Activated naive CD4-positive, alpha-beta T cell treated with anti-CD3 and anti-CD28 coated beads, Interleukin-2, amount 50 U/mL, for 72 hours (primary cell): ENCODE data around the gene CPEB4. TPM values are rescaled to one million over a fixed set of nuclear protein-coding genes. Genes with fewer than 3 reads are reported as not detected.

Source experiments
- ATAC-seq, 2 donors: fragments of 150-1000 bp; cut with Tn5 transposase; 2 replicates each; pipeline ENCODE4 v1.10.0; 2021; ENCODE audit warnings: mild to moderate bottlenecking in 2 of 2, moderate library complexity in 2 of 2
- DNase-seq, 2 donors: peaks; one replicate each; pipeline ENCODE4 v3.0.0; 2021 to 2022; ENCODE audit warnings: low spot score in 2 of 2
- H3K27ac Mint-ChIP-seq, 2 donors: one replicate each; pipeline ENCODE4 v1.8.0; 2022; ENCODE audit warnings: mild to moderate bottlenecking in 2 of 2, mixed read lengths in 2 of 2
- H3K36me3 Mint-ChIP-seq, 2 donors: one replicate each; pipeline ENCODE4 v1.8.0; 2022; ENCODE audit warnings: mixed read lengths in 2 of 2
- H3K9me3 Mint-ChIP-seq, 2 donors: one replicate each; pipeline ENCODE4 v1.8.0; 2022; ENCODE audit warnings: mixed read lengths in 2 of 2
- total RNA-seq, 2 donors: library from RNA; stranded (reverse); gene quantifications; one replicate each; pipeline ENCODE4 v1.2.3, GENCODE V29; 2022

CPEB4 gene
- total RNA-seq, 2 donors from 2014 or later = 11.8 to 25.0 TPM

DNA sequence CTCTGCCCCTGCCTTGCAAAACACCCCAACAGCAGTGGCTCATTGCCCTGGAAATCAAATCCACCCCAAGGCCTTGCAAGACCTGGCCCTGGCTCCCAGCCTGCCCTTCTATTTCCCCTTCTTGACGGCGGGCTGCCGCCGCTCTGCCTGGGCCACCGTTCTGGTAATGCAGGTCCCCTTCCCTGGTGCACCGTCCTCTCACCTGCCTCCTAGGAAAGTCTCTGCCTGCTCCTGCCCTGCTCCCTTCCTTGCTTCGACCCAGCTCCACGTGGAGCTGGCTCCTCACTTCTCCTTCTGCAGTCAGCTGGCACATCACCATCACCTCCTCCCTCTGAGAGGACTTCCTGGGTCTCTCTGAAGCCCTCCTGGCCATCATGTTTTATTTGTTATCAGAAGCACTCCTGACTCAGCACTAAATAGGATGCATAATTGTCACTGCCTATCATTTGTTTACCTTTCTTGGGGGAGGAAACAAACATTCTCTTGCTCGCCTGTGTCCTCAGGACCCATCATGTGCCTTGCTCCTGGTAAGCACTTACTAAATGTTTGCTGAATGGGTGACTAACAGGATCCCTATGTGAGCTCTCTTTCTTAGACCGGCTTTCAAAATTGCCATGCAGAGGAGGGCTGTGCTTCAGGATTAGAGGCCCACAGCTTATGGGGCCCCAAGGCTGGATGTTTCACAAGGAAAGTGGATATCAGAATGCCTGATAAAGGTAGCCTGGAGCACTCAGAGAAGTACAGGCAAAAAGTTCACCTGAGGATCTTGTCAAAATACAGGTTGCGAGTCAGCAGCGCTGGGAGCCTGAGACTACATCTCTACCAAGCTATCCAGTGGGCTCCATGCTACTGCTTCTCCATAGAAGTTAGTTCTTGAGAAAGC lies 81.3 kb downstream of the CPEB4 start:
- no peaks in the 10 kb centered on the region for H3K36me3 Mint-ChIP-seq
- no peak overlapping the region for H3K27ac Mint-ChIP-seq
- H3K9me3 Mint-ChIP-seq = no peaks in the 10 kb centered on the region
- DNase-seq = no peak
- ATAC-seq = no peak

GRCh38 chr5:173970878-173971650 lies 82.9 kb downstream of the CPEB4 start:
- ATAC-seq (no peak), DNase-seq (no peak)
- H3K27ac Mint-ChIP-seq = no peak overlapping the region
- no peaks in the 10 kb centered on the region for H3K36me3 Mint-ChIP-seq
- no peaks in the 10 kb centered on the region for H3K9me3 Mint-ChIP-seq

DNA sequence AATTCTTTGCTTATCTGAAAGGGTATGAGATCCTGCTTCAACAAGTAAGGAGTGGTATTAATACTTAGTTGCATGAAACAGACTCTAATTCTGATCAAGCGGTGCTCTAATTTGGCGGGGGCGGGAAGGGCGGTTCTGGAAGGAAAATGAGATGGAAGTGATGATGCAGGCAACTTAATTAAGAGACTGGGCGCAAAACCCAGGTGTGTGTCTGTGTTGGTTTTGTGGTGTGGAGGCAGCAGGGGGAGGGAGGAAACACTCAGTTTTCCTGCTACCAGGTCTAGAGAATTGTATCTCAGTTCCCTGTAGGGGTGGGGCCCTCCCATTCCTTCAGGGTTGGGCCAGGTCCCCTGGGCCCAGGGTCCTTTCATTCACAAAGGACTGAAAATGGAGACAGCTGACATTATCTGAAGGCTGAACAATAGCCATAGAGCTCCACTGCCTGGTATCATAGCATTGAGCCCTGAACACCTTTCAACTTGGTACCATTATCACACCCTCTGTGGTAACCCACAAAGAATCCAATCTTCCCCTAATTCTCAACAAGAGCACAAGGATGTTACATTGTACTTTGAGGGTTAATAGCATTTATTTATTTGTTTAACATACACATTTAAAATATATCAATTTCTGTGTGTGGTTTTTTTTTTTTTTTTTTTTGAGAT lies 83.7 kb downstream of the CPEB4 start:
- DNase-seq (no peak), ATAC-seq (no peak)
- no peaks in the 10 kb centered on the region for H3K36me3 Mint-ChIP-seq
- no peaks in the 10 kb centered on the region for H3K9me3 Mint-ChIP-seq
- no peak overlapping the region for H3K27ac Mint-ChIP-seq

DNA sequence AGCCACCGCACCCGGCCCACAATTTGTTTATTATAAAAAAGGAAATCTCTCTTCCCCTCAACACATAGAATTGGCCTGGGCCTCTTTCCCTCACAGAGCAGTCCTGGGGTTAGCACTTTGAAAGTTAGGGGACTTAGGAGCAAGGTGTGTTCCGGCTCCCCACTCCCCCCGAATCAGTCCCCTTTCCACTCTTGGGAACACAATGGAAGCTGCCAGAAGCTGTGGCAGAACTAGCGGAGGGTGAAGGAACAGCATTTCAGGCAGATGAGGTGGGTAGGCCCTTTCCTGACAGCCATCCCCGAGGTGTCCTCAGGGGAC lies 84.4 kb downstream of the CPEB4 start:
- no peak for DNase-seq
- ATAC-seq = no peak
- H3K27ac Mint-ChIP-seq = no peak overlapping the region

DNA sequence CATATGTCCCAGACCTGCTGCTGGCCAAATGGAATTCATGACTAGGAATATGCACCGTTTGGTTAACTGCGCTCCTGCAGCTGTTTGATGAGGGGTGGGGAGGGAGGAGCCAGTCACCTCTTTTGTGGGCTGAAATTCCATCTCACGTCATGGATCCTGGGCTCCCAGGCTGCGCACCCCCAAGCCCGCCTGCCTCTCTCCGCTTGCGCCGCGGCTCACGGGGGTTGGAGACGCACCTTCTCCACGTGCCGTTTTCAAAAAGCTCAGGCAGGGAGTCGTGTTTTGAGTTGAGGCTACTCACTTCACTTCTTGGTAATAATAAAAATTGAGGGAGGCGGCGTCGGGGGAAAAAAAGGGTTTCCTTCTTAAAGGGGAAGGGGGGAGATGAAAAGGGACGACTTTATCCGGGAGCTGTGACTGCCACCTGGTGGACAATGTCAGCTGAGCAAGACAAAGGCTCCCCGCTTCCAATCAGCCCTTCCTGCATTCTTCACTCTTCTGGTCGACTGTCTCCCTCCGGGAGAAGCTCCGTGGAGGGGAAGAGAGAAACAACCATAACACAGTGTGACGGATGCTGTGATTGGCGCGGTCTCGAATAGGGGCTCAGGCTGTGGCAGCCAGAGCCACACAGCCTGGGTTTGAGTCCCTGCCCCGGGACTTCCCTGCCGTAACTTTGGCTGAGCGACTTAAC lies 84.9 kb downstream of the CPEB4 start:
- H3K36me3 Mint-ChIP-seq = no peaks in the 10 kb centered on the region
- peak overlapping the region in 1 of 2 donors; percentile 83 for H3K27ac Mint-ChIP-seq
- ATAC-seq (peak; percentile 83), DNase-seq (peak; percentile 66 to 77)
- no peaks in the 10 kb centered on the region for H3K9me3 Mint-ChIP-seq

More for the DNA sequence above, 84.4 kb downstream of the CPEB4 start:
- Mint-ChIP-seq H3K36me3 (no peaks in the 10 kb centered on the region), H3K9me3 (no peaks in the 10 kb centered on the region)

DNA sequence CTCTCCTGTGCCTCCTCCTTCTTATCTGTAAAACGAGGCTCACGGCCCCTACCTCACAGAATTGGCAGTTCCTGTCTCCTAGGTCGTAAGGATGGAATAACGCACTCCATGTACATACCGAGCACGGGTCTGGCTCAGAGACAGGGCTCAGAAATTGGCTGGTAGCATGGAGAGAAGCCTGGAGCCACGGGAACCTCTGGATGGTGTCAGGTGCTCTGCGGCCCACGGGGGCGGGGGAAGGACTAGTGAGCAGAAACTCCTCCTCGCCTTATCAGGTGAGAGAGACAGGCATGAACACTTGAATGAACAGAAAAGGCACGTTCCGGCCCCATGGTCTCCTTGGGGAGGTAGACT lies 85.4 kb downstream of the CPEB4 start:
- Mint-ChIP-seq H3K27ac (peak overlapping the region in 1 of 2 donors; percentile 83), H3K36me3 (no peaks in the 10 kb centered on the region), H3K9me3 (no peaks in the 10 kb centered on the region)
- peak in 1 of 2 donors; percentile 5 for DNase-seq
- peak; percentile 56 to 59 for ATAC-seq

- Mint-ChIP-seq H3K27ac (no peak overlapping the region), H3K36me3 (no peaks in the 10 kb centered on the region), H3K9me3 (no peaks in the 10 kb centered on the region)
- no peak for ATAC-seq
- DNase-seq = no peak
Observed at GRCh38 chr5:173974688-173975239, 86.6 kb downstream of the CPEB4 start.

DNA sequence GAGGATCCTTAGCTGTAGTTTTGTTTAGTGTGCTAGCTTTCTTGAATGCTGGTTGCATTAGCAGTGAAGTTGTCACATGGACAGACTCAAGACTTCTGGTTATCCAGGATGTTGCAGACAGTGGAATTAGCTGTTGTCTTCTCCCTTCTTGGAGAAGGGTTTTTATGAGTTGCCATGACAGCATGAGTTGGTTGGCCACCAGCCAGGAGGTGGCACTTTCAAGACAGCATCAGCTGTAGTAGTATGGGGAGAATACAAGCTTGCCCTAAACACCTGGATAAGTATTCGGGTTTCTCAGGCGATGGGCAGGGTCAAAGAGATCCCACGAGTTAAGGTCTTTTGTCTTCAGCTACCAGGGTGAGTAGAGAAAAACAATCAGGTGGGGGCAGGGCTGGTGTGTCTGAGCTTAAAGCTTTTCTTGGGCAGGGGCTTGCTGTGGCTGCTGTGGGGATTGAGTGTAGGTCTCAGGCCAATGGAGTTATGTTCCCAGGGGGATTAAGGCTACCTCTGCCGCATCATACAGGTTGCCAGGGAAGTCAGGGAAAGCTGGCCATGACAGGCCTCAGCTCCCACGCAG lies 93.1 kb downstream of the CPEB4 start:
- peaks cover 0 to 3% of the 10 kb centered on the region in 2 donors for H3K9me3 Mint-ChIP-seq
- H3K36me3 Mint-ChIP-seq = peaks cover 0 to 5% of the 10 kb centered on the region in 2 donors
- DNase-seq (no peak), ATAC-seq (no peak)
- no peak overlapping the region for H3K27ac Mint-ChIP-seq

GRCh38 chr5:173984218-173984617 lies 96.1 kb downstream of the CPEB4 start:
- no peak overlapping the region for H3K27ac Mint-ChIP-seq
- peaks cover 0 to 3% of the 10 kb centered on the region in 2 donors for H3K9me3 Mint-ChIP-seq
- ATAC-seq = no peak
- no peak for DNase-seq
- H3K36me3 Mint-ChIP-seq = peaks cover 0 to 5% of the 10 kb centered on the region in 2 donors

DNA sequence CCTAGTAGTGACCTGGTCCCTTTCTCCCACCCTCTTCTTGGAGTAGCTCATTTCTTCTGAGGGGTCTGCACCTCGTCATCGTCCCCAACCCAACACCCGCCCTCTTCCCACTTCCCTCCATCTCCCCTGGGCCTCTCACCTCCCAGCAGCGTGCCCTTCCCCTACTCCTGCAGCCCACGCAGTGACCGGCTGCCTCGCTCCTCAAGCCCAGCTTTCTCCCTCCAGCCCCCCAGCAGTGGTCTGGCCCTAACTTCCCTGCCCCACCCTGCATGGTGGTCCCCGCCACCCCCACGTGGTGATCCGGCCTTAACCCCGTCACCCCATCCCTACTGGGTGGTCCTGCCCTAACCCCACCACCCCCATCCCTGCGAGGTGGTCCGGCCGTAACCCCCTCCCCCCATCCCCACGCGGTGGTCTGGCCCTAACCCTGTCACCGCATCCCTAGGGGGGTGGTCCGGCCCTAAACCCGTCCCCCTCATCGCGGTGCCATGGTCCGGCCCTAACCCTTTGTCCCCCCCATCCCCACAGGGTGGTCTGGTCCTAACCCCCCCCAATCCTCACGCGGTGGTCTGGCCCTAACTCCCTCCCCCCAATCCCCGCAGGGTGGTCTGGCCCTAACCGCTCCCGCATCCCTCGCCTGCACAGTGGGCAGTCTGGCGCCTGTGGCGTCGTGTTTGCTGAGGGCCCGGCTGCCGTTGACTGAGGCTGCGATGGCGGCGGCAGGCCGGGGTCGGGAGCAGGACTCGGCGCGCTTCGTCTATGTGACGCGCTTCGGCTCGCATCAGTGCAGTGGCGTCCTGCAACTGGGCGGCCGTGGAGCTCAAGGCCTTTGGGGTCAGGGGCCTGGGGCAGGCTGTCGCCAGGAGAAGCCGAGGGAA lies 100.6 kb downstream of the CPEB4 start, which contains the start of gene C5orf47:
Gene C5orf47, plus strand, starts transcription at position 617 of the 878 bp plus-strand sequence. Its CDS starts 94 bp downstream, at position 711.
- H3K9me3 Mint-ChIP-seq = no peaks in the 10 kb centered on the region
- H3K36me3 Mint-ChIP-seq = no peaks in the 10 kb centered on the region
- DNase-seq = no peak
- no peak for ATAC-seq
- no peak within 1 kb of the TSS for H3K27ac Mint-ChIP-seq

GRCh38 chr5:173989432-173990082 lies 101.4 kb downstream of the CPEB4 start:
- no peaks in the 10 kb centered on the region for H3K9me3 Mint-ChIP-seq
- DNase-seq = no peak
- H3K27ac Mint-ChIP-seq = no peak overlapping the region
- no peak for ATAC-seq
- no peaks in the 10 kb centered on the region for H3K36me3 Mint-ChIP-seq

GRCh38 chr5:173997331-173997730 lies 109.2 kb downstream of the CPEB4 start:
- no peaks in the 10 kb centered on the region for H3K36me3 Mint-ChIP-seq
- DNase-seq = no peak
- no peak for ATAC-seq
- no peak overlapping the region for H3K27ac Mint-ChIP-seq
- no peaks in the 10 kb centered on the region for H3K9me3 Mint-ChIP-seq

GRCh38 chr5:173998531-173998930 lies 110.4 kb downstream of the CPEB4 start:
- Mint-ChIP-seq H3K9me3 (no peaks in the 10 kb centered on the region), H3K27ac (no peak overlapping the region), H3K36me3 (no peaks in the 10 kb centered on the region)

DNA sequence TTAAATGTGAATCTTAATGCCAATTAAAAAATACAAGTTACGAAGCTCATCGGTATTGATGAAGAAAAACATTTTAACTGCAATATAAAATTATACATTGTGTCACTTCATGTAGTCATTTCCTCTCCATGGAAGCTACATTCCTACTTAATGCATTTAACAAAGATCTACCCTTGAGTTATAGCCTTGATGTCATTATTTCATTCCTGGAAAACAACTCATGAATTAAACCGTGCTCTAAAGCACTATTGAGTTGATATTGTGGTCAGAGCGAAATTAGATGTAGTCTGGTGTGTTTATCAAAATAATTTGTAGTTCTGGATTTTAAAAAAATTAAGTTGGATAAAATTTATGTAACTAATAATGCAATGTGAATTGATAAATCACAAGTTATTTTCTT lies 111.9 kb downstream of the CPEB4 start:
- Mint-ChIP-seq H3K36me3 (no peaks in the 10 kb centered on the region), H3K9me3 (no peaks in the 10 kb centered on the region), H3K27ac (no peak overlapping the region)
- no peak for ATAC-seq
- DNase-seq = no peak

More at GRCh38 chr5:173998531-173998930, 110.4 kb downstream of the CPEB4 start:
- ATAC-seq (no peak), DNase-seq (no peak)

GRCh38 chr5:174003795-174004194 lies 115.6 kb downstream of the CPEB4 start:
- no peaks in the 10 kb centered on the region for H3K36me3 Mint-ChIP-seq
- ATAC-seq (peak in 1 of 2 donors; percentile 88), DNase-seq (no peak)
- no peaks in the 10 kb centered on the region for H3K9me3 Mint-ChIP-seq
- no peak overlapping the region for H3K27ac Mint-ChIP-seq
